SJCRH30 (cell line): ENCODE measurements around the gene DPP3. TPM values are rescaled to one million over a fixed set of nuclear protein-coding genes. Genes with fewer than 3 reads are reported as not detected.

ENCODE experiments used
- DNase-seq, 2 experiments: peaks; one replicate each; pipeline ENCODE4 v3.0.0-alpha.2; 2015 to 2020
- H3K27ac ChIP-seq: fragments of 250-450 bp; sonication (Bioruptor Pico); 2 replicates; pipeline ENCODE4 v1.5.1; 2020; ENCODE audit warnings: mild to moderate bottlenecking, moderate library complexity
- H3K27me3 ChIP-seq: fragments of 250-450 bp; sonication (Bioruptor Pico); 2 replicates; pipeline ENCODE4 v1.5.1; 2020; ENCODE audit warnings: mild to moderate bottlenecking, moderate library complexity
- H3K36me3 ChIP-seq: fragments of 250-450 bp; sonication (Bioruptor Pico); 2 replicates; pipeline ENCODE4 v1.5.1; 2020; ENCODE audit warnings: mild to moderate bottlenecking, moderate library complexity
- H3K4me1 ChIP-seq: fragments of 250-450 bp; sonication (Bioruptor Pico); 2 replicates; pipeline ENCODE4 v1.5.1; 2020; ENCODE audit warnings: mild to moderate bottlenecking, moderate library complexity
- H3K4me3 ChIP-seq: fragments of 250-450 bp; sonication (Bioruptor Pico); 2 replicates; pipeline ENCODE4 v1.5.1; 2020; ENCODE audit warnings: mild to moderate bottlenecking, moderate library complexity
- H3K9me3 ChIP-seq: fragments of 250-450 bp; sonication (Bioruptor Pico); replicated peaks from 2 replicates; pipeline ENCODE4 v1.5.1; 2020; ENCODE audit warnings: mild to moderate bottlenecking, moderate library complexity
- total RNA-seq: library from RNA; depleted of rRNA; stranded (reverse); fragments of >200 nt; shearing (Covaris generic); gene quantifications from 2 replicates; pipeline ENCODE4 v1.2.3, GENCODE V29; 2014

The DPP3 gene
- total RNA-seq, 1 experiment from 2014 or later = 30.1 TPM

- DNase-seq = no peak
- Histone ChIP-seq H3K4me3 (no peak overlapping the region), H3K27ac (no peak overlapping the region), H3K9me3 (no peaks in the 10 kb centered on the region), H3K36me3 (no peaks in the 10 kb centered on the region), H3K4me1 (peaks cover 6% of the 10 kb centered on the region; the same call in 1 of the 2 replicates), H3K27me3 (no peaks in the 10 kb centered on the region)
Measured at GRCh38 chr11:66470015-66470414, 10.2 kb upstream of the DPP3 start.

- no peaks in the 10 kb centered on the region for H3K9me3 ChIP-seq
- DNase-seq = no peak
- no peak overlapping the region for H3K4me3 ChIP-seq
- H3K27ac ChIP-seq = no peak overlapping the region
- H3K27me3 ChIP-seq = no peaks in the 10 kb centered on the region
- no peaks in the 10 kb centered on the region; the same call in 1 of the 2 replicates for H3K4me1 ChIP-seq
- no peaks in the 10 kb centered on the region for H3K36me3 ChIP-seq
Measured at GRCh38 chr11:66471142-66471541, 9.1 kb upstream of the DPP3 start.

- Histone ChIP-seq H3K9me3 (no peaks in the 10 kb centered on the region), H3K4me1 (no peaks in the 10 kb centered on the region; the same call in 1 of the 2 replicates), H3K27ac (no peak overlapping the region), H3K27me3 (no peaks in the 10 kb centered on the region), H3K4me3 (no peak overlapping the region), H3K36me3 (no peaks in the 10 kb centered on the region)
- DNase-seq = no peak
Measured at GRCh38 chr11:66472054-66472453, 8.2 kb upstream of the DPP3 start.

DNA sequence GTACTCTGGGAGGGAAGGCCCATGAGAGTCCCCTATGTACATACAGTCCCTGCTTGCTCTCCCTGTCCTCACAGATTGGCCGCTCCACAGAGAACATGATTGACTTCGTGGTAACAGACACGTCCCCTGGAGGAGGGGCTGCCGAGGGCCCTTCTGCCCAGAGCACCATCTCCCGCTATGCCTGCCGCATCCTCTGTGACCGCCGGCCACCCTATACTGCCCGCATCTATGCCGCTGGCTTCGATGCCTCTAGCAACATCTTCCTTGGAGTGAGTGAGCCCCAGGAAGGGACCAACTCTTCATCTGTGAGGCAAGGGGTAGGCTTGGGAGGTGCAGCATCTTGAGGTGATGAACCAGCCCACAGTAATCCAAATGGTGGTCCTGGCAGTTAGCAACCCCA is 7.1 kb upstream of the DPP3 start:
- Histone ChIP-seq H3K4me1 (no peaks in the 10 kb centered on the region), H3K27ac (no peak overlapping the region), H3K9me3 (no peaks in the 10 kb centered on the region), H3K27me3 (no peaks in the 10 kb centered on the region), H3K4me3 (no peak overlapping the region), H3K36me3 (no peaks in the 10 kb centered on the region)
- DNase-seq = no peak

- H3K27ac ChIP-seq = no peak overlapping the region
- DNase-seq = no peak
- H3K36me3 ChIP-seq = no peaks in the 10 kb centered on the region
Measured at GRCh38 chr11:66473608-66474515, 6.4 kb upstream of the DPP3 start.

GRCh38 chr11:66475349-66476172 is 4.7 kb upstream of the DPP3 start:
- Histone ChIP-seq H3K36me3 (no peaks in the 10 kb centered on the region), H3K4me1 (no peaks in the 10 kb centered on the region), H3K9me3 (no peaks in the 10 kb centered on the region), H3K4me3 (no peak overlapping the region), H3K27ac (no peak overlapping the region), H3K27me3 (no peaks in the 10 kb centered on the region)
- no peak for DNase-seq

More at GRCh38 chr11:66473608-66474515, 6.4 kb upstream of the DPP3 start:
- no peaks in the 10 kb centered on the region for H3K27me3 ChIP-seq
- no peaks in the 10 kb centered on the region for H3K4me1 ChIP-seq
- H3K9me3 ChIP-seq = no peaks in the 10 kb centered on the region
- H3K4me3 ChIP-seq = no peak overlapping the region

DNA sequence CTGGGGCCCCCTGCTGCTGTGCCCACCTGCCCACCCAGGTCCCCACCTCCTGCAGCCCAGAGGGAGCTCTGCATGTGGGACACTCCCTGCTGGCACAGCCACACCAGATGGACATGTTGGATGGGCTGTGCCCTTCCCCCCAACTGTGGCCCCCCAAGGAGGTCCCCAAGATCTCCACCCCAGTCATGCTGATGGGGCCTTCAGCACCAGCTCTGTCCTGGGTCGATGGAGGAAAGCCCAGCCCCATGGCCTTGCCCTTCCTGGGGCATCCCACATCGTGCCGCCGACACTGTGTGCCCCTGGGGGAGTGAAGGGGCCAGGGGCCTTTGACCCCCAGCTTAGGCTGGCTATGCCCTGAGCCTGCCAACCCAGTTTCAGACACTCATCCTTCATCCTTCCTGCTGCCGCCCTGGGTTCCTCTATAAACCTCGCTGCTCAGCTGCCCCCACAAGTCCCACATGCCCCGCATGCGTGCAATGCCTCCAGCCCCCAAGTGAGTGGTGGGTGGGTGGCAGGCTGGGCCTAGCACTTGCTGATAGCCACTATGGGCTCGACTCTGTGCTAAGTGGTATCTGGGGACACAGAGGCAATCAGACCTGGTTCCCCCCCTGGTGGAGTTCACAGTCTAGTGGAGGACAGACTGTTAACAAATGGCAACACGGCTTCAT is 3.9 kb upstream of the DPP3 start:
- H3K9me3 ChIP-seq = no peaks in the 10 kb centered on the region
- H3K27me3 ChIP-seq = no peaks in the 10 kb centered on the region
- H3K27ac ChIP-seq = no peak overlapping the region
- no peaks in the 10 kb centered on the region; the same call in 1 of the 2 replicates for H3K4me1 ChIP-seq
- no peak overlapping the region for H3K4me3 ChIP-seq
- no peak for DNase-seq
- H3K36me3 ChIP-seq = no peaks in the 10 kb centered on the region

GRCh38 chr11:66476841-66477251 is 3.4 kb upstream of the DPP3 start:
- Histone ChIP-seq H3K27me3 (no peaks in the 10 kb centered on the region), H3K9me3 (no peaks in the 10 kb centered on the region), H3K36me3 (no peaks in the 10 kb centered on the region), H3K4me1 (no peaks in the 10 kb centered on the region; the same call in 1 of the 2 replicates), H3K27ac (no peak overlapping the region), H3K4me3 (no peak overlapping the region)
- DNase-seq = peak in 1 of 2 experiments; percentile 33

DNA sequence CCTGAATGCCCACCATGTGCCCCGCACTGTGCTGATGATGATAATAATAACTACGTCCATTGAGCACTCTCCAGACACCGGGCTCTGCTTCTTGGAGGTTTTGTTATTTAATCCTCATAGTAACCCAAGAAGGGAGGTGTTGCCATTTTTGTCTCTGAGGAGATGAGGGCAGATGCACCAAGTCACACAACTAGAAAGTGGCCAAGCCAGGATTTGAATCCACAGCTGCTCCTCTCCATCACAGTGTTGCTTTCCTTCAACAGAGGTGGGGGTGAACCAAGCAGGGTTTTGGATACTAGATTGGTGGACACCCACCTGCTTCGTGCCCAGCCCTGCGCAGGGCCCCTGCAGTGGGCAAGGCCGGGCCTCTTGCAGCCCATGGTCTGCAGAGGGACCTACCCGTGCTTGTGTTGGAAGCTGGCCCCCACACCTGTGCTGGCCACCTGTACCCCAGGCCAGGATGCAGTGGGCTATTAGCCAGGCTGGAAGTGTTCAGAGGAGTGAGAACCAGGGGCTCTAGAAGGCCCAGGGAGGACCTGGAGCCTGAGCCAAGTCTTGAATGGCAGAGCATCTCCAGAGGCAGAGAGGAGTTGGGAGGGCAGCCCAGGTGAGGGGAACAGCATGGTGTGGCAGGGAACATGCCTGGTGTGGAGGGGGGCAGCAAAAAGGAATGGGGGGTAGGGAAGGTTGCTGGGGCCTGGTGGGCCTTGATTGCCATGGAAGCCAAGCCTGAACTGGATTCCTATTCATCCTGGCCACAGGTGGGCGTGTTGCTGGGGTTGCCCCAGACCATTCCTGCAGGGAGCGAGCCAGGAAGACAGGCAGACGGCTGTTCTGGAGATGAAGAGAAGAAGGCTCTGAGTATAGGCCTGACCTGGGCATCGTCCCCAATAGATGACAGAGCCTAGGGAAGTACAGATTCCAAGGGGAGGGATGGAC is 2.7 kb upstream of the DPP3 start:
- Histone ChIP-seq H3K9me3 (no peaks in the 10 kb centered on the region), H3K36me3 (no peaks in the 10 kb centered on the region), H3K4me3 (no peak overlapping the region), H3K4me1 (peaks cover 3% of the 10 kb centered on the region; the same call in 1 of the 2 replicates), H3K27me3 (no peaks in the 10 kb centered on the region), H3K27ac (no peak overlapping the region)
- DNase-seq = peak in 1 of 2 experiments; percentile 38

GRCh38 chr11:66478729-66479393 is 1.4 kb upstream of the DPP3 start:
- peaks cover 3% of the 10 kb centered on the region; the same call in 1 of the 2 replicates for H3K4me1 ChIP-seq
- no peaks in the 10 kb centered on the region for H3K27me3 ChIP-seq
- DNase-seq = peak in 1 of 2 experiments; percentile 47

GRCh38 chr11:66479394-66480116 is 679 bp upstream of the DPP3 start:
- Histone ChIP-seq H3K9me3 (no peaks in the 10 kb centered on the region), H3K4me1 (peaks cover 3% of the 10 kb centered on the region; the same call in 1 of the 2 replicates), H3K27me3 (no peaks in the 10 kb centered on the region), H3K36me3 (no peaks in the 10 kb centered on the region), H3K4me3 (peak overlapping the region; percentile 80), H3K27ac (peak overlapping the region; percentile 71)
- DNase-seq = peak in 1 of 2 experiments; percentile 24

More at GRCh38 chr11:66478729-66479393, 1.4 kb upstream of the DPP3 start:
- Histone ChIP-seq H3K36me3 (no peaks in the 10 kb centered on the region), H3K9me3 (no peaks in the 10 kb centered on the region), H3K4me3 (peak overlapping the region; percentile 80), H3K27ac (no peak overlapping the region; the same call in 1 of the 2 replicates)

DNA sequence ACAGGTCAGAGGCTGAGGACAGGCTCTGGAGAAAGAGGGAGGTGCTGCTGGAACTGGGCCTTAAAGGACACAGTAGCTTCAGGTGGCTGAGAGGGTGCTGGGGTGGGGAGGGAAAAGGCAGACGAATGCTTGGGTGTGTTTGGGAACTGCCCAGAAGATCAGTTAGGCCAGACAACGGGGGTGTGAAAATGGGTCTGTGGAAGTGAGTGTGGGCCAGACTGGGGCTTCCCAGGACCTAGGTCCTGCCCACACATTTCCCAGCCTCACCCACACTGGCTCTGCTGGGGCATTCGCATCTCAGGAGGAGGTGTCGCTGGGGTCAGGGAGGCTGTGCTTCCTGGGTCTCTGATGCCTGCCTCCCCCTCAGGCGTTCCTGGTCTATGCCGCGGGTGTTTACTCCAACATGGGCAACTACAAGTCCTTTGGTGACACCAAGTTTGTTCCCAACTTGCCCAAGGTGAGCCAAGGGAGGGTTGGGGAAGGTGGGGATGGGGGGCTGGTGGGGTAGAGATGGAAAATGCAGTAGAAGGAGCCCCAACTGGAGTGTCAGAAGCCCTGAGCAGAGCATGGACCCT is 4.7 kb downstream of the DPP3 start:
- Histone ChIP-seq H3K4me3 (no peak overlapping the region), H3K27ac (no peak overlapping the region), H3K9me3 (no peaks in the 10 kb centered on the region), H3K4me1 (peaks cover 3% of the 10 kb centered on the region; the same call in 1 of the 2 replicates), H3K36me3 (no peaks in the 10 kb centered on the region), H3K27me3 (no peaks in the 10 kb centered on the region)
- no peak for DNase-seq
